ENCODE measurements around the gene ANKRD12.

DNA sequence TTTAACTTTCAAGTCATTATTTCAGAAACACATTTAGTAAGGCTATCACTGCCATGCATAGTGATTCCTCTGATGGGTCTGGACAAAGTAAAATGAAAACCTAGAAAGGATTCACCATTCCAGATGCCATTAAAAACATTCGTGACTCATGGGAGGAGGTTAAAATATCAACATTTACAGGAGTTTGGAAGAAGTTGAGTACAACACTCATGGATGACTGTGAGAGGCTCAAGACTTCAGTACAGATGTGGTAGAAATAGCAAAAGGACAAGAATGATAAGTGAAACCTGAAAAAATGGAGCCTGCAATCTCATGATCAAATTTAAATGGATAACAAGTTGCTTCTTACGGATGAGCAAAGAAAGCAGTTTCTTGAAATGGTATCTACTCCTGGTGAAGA lies 192.2 kb downstream of the ANKRD12 start:
- TF ChIP-seq, protein P1, sequence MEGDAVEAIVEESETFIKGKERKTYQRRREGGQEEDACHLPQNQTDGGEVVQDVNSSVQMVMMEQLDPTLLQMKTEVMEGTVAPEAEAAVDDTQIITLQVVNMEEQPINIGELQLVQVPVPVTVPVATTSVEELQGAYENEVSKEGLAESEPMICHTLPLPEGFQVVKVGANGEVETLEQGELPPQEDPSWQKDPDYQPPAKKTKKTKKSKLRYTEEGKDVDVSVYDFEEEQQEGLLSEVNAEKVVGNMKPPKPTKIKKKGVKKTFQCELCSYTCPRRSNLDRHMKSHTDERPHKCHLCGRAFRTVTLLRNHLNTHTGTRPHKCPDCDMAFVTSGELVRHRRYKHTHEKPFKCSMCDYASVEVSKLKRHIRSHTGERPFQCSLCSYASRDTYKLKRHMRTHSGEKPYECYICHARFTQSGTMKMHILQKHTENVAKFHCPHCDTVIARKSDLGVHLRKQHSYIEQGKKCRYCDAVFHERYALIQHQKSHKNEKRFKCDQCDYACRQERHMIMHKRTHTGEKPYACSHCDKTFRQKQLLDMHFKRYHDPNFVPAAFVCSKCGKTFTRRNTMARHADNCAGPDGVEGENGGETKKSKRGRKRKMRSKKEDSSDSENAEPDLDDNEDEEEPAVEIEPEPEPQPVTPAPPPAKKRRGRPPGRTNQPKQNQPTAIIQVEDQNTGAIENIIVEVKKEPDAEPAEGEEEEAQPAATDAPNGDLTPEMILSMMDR (conservative IDR thresholded peaks at IDR 0.05; ENCODE audit: low read depth in 2 of 2), result no peak
- no peak for TF ChIP-seq EZH2 (IDR thresholded peaks at IDR 0.05; ENCODE audit: low read depth, unreplicated experiment)
- TF ChIP-seq JUNB (IDR thresholded peaks at IDR 0.05; ENCODE audit: unreplicated experiment), result no peak
- TF ChIP-seq POLR2AphosphoS5 (IDR thresholded peaks at IDR 0.05; ENCODE audit: low read depth), result no peak
